Fibroblast of peridontal ligament (primary cell): ENCODE measurements around the gene NRXN3.

ENCODE experiments used
- DNase-seq: peaks from one replicate; pipeline ENCODE4 v3.0.0-alpha.2; 2010; ENCODE audit errors: extremely low read depth

The NRXN3 gene

DNA sequence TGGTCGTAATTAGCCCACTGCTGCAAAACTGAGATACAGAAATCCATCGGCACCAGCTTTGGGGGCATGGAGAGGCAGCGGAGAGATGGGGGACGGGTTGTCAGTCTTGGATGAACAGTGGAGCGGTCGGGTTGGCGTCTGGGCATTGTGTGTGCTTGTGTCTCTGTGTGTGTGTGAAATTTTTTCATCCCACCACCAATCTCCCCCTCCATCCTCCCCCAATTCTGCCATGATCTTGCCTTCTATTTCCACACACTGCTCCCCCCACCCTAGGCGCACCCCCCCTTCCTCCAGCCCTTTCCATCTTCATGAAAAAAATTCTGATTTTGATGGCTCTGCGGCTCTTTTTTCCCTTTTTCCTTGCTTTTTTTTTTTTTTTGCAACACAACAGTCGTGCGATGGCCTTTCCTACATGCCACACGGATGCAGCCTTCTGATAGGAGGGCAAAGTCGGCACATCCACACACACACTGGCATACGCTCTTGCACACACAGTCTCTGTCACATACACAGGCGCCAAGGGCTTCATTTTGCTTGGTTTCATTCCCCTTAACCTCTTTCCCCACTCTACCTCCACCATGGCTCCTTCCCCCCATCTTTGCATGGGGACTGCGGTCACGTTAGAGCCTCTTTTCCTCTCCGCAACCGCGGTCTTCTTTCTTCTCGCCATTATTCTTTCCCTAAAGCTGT lies 3.3 kb downstream of the NRXN3 start:
- no peak for DNase-seq

DNA sequence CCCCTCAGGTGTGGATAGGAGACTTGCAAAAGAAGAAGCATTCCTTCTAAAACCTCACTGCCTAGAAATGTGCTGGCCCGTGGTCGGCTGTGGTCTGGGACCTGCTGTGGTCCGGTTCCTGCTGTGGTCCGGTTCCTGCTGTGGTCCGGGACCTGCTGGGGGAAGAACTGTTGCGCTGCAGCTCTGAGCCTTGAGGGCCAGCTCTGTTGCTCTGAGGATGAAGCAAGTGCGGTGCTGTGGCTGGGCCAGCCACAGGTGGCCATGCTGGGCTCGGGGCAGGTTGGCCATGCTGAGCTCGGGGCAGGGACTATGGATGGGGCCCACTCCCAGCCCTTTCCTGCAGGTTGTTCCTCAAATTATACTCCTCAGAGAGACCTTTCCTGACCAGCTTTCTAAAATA lies 5.2 kb downstream of the NRXN3 start:
- no peak for DNase-seq

DNA sequence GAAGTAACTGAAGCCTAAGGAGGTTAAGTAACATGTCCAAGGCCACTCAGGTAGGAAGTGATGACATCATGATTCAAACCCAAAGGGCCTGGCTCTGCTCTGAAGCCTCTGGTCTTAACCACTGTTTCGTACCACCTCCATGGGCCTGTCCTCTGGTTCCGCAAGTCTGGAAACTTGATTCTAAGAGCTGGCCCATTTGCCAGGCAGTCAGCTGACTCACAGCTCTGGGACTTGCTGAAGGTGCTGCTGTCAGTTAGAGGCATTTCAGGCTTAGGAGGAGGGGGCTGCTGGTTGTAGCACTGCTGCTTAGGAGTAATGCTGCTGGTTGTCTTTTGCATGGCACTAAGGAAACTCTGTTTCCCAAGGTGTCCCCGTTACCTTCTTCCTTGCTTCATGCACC lies 7.9 kb downstream of the NRXN3 start:
- DNase-seq, result no peak

DNA sequence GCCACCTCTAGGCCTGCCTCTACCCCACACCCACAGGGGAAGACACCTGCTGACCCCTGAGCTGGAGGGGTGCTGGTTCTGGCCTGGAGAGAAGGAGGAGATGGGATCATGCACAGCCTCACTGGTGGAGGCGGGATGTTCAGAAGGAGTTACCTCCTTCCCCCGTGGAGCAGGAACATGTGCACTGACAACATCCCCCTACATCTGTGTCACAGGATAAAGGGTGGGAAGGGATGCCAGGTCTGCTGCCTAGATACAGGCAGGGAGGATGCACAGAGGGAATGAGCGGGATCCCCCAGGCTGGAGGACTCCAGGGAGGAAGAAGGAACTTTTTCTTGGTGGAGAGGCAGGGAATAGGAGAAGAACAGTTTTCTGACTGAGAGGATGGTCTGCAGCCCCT lies 8.8 kb downstream of the NRXN3 start:
- DNase-seq, result no peak

DNA sequence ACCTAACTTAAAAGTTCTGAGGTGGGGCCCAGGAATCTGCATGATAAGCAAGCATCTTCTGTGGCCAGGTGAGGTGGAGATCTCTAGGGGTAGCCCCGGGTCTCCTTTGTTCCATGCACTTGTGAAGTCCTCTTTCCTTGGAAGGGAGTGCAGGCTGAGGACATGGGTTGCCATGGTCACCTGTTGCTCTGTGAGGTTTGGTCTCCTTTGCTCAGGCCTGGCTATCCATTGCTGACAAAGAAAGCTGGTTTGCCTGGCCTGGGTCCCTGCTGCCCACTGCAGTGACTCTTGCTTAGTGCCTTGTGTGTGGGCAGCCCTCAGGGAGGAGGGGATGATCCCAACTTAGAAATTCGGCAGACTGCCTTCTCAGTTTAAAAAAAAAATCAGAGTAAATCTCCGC lies 11.1 kb downstream of the NRXN3 start:
- no peak for DNase-seq

DNA sequence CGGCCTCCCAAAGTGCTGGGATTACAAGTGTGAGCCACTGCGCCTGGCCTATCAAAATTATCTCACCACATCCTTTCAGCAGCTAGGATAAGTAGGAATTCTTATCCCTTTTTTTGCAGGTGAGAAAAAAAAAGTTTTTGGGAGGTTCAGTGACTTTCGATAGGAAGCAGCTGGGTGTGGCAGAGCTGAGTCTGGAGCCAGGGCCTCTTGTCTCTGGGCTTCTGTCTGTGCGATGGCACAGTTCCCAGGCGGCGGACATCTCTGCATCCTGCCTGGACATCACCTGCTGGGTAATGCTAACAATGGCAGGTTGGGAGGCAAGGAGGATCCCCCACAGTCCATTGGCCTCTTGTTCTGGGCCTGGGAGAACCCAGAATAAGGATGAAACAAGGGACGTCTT lies 12.5 kb downstream of the NRXN3 start:
- no peak for DNase-seq

DNA sequence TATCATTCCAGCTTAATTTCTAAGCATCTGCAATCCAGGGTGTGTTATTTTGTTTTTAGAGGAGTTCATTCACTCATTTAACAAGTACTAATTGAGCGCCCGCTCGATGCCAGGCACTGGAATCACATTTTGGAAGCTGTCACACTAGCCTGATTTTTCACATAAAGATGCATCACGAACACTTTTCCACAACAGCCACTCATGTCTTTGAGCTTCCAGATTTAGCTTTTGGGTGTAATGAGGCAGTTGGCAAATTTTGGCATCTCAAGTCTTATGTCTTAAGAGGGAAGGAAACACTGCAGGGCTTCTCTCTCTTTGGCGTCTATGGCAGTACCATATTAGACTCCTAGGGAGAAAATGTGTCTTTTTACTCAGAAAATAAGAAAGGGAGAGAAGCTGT lies 14.0 kb downstream of the NRXN3 start:
- no peak for DNase-seq

DNA sequence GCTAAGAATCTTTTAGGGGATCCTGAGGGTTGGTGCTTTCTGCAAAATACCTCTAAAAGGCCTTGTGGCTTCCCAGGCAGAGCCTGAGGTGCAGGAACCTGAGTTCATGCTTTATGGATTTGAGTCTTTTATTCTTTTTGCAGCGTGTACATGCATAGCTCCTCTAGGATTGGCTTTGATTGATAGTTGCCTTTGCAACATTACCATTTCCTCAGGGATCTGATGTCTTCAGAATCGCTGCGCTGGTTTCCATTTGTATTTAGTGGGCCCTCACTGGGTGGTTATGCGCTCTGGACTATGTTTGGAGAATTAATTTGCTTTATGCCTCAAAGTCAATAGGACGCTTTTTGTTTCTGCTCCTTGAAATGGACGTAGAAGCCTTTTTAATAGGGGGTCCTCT lies 16.1 kb downstream of the NRXN3 start:
- DNase-seq, result no peak

DNA sequence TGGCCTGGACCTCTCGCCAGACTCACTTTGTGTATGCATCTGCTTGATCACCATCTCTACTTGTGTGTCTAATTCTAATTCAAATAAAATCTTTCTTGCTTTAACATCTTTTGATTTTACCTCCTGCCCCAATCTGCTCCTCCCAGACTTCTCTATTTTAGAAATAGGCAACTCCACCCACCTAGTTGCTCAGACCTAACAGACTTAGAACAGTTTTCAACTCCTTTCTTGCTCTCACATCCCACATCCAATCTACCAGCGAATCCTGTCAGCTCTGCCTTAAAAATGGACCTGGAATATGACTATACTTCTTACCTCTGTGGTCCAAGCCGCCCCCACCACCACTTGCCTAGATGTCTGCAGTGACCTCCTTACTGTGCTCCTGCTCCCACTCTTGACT lies 18.7 kb downstream of the NRXN3 start:
- DNase-seq, result no peak

DNA sequence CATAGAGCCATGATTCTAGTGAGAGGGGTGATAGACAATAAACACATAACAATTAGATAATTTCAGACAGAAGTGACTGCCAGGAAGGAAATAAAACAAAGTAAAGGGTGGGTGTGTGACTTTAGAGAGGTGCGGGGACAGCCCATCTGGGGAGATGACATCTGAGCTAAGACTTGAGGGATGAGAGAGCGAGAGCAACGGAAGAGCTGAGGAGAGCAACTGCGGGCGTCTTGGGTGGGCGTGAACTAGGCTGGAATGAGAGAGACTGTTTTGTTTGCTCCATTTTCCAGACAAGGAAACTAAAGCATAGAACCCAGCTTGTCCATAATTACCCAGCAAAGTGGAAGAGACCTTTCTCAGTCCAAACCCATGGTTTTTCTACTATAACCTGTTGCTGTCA lies 25.3 kb downstream of the NRXN3 start:
- no peak for DNase-seq

DNA sequence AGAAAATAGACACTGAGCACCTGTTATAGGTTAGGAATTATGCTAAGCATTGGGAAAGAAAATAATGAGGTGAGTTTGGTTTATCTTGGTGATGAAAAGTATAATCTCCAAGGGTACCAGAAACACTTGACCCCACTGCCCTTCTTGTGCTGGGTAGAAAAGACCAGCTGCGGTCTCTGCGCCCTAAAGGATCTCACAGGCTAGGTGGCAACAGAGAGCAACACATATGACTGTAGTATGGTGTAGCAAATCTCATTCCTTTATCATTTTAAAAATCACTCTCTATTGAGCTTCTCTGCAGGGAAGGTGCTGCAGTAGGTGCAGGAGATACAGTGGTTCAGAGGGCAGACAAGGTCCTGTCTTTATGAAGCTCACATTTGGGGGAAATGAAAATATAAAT lies 26.1 kb downstream of the NRXN3 start:
- no peak for DNase-seq

DNA sequence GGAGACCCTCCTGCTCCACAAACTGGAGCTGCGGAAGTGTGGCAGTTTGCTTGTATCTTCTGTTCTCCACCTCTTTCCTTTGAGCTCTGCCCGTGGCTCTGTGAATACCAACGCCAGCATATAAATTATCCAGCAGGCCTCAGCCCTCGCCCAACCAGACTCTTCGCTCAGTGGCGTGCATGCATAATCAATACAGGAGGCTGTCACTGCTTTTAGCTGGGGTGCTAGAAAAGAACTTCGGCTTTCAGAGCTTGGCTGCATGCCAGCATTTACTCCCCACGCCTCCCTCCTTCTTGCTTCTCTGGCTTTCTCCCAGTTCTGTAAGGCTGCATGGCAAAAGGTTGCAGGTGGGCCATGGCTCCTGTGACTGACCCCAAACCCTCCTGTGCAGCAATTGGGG lies 26.9 kb downstream of the NRXN3 start:
- DNase-seq, result no peak

DNA sequence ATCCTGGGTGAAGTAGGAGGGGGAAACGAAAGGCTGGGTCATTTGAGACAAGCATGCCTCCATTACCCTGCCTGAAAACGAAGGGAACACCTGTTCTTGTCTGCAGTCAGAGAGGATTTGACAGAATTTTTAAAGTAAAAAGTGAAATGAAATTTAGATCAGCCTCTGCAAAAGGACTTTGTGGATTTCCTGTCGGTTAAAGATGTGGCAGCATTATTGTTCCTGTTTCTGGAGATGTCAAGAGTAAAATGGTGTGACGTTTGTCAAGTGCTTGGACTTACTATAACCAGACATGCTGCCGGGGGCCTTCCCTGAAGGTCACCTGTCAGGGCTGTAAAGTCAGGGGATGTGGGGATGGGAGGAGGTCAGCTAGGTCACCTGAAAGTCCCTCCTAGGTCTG lies 32.0 kb downstream of the NRXN3 start:
- no peak for DNase-seq

DNA sequence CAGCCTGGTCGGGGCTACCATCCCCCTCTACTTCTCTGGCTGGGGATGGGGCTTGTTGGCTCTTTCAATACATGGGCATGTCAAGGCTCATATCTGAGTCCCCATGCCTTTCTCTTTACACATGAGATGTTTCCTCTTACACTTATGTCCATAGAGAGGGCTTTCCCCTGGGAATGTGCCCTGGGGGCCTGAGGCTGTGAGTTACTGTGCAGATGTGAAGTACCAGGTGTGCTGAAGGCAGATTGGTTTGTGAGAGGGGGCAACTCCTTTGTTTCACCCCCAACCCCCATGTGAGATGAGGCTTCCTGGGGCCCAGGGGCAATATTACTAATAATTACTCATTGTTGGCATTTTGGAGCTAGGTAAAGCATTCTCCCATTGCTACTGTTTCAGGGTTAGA lies 32.8 kb downstream of the NRXN3 start:
- DNase-seq, result no peak

DNA sequence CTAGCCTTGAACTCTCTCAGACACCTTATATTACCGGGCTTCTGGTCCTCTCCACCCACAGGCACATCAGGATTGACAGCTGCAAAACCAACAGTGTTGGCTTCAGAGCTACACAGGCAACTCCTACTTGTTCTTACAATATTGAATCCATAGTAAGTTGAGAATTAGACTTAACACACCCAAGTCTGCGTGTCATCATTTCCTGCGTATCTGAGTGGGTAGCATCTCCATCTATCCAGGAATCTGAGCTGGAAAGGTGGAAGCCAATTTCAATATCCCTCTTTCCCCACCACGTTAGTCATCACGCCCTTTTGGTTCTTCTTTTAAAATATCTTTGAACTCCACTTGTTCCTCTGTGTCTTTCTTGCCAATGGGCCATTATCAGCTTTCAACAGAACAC lies 37.2 kb downstream of the NRXN3 start:
- no peak for DNase-seq

DNA sequence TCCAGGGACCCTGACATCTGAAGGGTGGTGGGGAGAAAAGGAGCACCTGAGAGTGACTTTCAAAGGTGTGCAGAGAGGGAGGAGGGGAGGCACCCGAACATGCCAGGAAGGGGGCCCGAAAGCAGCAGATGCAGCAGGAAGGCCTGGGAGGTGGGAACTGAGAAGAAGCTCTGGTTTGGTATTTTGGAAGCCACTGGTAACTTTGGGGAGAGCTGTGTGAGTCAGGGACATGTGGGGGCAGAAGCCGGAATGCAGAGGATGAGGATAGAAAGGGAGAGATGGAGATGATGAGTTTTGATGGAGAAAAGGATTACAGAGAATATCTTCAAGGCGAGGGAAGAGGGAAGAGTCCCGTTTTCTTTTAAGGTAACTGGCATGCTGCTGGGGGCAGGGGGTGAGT lies 50.1 kb downstream of the NRXN3 start:
- no peak for DNase-seq

DNA sequence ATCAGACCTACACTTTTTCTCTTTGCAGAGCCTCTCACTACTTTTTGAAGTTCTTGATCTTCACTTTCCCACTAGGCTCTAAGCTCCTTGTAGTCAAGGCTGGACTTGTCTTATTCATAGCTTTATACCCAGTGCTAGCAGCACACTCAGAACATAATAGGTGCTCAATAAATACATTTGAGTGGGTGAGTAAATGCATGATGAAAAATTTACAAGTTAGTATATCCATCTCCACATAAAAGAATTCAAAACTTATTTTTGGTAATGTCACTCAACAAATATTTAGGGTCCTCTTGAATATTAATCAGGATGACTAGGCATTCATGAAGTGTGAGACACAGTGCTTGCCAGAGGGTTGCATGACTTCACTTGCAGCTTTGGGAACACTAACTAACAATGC lies 52.6 kb downstream of the NRXN3 start:
- DNase-seq, result no peak

DNA sequence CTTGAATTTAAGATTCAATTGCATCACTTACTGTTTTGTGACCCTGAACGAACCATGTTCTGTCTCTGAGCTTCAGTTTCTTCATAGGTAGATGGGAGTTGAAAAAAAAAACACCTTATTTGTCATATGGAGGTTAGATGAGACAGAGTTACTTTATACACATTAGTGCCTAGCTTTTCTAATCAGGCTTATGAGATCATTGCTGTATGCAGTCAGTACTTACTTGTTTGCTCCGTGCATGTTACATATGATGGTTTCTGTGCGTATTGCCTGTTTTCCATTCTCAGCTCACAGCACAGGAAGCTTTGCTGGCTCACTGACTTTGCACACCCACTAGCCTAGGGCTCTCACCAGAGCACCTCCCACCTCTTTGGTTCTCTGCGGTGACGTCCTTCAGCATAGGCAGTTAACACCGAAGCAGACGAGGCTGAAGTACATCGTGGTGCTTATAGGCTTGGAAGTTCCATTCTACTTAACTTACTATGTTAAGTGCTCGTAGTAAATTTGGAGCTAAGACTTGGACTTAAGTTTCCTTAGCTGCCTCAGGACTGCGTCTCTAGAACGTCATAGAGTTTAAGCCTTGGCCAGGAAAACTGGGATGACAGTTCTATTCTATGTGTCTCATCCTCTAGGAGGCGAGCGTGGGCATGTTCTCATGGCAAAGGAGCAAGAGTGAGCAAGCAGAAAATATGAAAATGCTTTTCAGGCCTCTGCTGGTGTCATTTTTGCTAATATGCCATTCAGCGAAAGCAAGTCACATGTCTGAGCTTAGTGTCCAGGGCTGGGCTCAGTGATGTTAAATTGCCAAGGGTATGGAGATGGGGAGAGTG lies 57.3 kb downstream of the NRXN3 start:
- DNase-seq, result no peak

DNA sequence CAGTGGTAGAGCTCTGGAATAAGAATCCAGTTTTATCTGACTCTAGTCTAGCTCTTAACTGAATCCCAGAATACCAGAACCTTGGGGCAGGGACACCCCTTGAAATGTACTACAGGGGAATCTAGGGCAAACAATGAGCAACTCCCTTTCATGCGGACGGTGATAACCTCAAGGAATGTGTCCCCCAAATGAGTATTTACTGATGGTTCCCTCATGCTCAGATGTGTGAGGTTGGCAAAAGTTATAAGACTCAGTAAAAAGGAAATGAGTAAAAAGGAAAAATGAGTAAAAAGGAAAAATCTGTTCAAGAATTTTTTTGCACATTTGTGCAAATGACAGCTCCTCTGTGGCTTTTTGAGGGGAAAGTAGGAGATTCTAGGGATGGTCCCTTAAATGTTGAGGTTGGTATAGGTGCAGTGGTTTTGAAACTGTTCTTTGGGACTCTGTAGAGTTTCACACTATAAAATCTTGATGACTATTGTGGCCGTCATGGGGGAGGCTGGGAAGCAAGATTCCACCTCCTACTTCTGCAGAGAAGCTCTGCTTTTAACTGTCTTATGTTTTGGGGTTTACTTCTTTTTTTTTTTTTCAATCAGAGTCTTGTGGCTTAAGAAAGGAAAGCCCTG lies 58.6 kb downstream of the NRXN3 start:
- no peak for DNase-seq

DNA sequence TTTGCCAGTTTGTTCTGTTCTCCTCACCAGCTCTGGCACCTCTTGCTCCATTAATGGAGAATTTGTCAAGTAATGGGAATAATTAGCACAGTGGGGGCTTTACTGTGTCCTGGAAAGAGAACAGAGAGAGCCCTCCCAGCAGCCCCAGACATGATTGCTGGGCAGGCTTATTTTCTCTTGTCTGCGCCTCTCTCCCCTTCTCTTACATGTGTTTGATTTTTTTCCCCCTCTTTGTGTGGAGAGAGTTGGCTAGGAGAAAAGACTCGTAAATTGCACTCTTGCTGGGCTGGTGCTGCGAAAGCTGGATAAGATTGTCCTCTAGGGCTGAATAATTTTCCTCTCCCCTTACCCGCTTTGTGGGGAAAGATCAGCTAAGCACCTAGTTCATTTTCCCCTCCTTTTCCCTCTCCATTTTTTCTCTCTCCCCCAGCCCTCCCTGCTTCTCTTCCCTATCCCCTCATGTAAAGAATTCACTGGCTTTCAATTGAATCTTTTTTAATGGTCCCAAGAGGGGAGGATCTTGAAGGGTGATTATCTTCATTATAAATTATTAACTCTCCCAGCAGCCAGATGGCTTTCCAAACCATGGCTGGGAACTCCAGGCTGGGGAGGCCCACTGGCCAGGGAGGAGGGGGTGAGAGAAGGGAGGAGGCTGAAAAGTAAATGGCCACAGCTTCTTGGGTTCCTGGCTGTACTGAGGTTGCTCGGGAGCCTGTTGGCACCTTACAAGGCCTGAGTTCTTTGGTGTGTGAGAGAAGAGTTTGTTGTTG lies 62.2 kb downstream of the NRXN3 start:
- DNase-seq, result no peak

DNA sequence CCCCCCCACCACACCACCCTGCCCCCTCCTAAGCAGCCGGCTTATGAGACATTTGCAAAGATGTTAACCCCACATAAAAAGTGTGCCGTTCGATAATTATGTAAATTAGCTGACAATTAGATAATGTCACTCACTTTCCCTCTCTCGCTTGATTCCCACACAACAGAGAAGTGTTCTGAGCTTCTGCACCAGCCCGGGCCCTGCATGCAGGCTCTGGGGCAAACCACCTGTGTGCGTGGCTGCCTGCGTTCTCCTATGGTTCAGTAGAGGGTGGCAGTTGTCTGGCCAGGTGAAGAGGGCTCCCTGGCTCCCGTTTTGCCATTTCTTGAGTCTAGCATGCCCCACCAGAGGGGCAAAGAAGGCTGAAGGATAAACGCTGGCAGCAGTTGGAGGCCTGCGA lies 68.0 kb downstream of the NRXN3 start:
- no peak for DNase-seq

DNA sequence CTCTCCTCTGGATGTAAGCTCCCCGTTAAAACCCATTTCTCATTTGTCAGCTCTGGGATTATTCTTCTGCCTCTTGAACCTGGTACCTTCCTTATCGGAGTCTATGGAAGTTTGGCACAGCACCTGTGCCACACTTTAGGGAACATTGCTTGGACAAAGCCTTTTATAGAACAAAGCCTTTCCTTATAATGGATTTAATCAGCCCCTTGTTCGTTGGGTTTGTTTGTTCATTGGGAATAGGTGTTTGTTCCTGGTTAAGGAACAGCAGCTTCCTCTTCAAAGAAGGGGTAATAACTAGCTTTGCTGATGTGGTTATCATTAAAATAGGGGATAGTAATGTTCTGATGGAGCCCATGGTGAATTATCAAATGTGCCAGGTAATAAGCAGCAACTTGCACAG lies 70.4 kb downstream of the NRXN3 start:
- DNase-seq, result no peak
